IMR-90 (cell line): ENCODE data around the gene IFI35. TPM values are rescaled to one million over a fixed set of nuclear protein-coding genes. Genes with fewer than 3 reads are reported as not detected.

ENCODE experiments used
- ATAC-seq: fragments of 200-7000 bp; cut with Tn5 transposase; 2 replicates; pipeline ENCODE4 v1.9.1; 2020; ENCODE audit warnings: low read depth, mild to moderate bottlenecking, moderate library complexity
- BruUV-seq: library from RNA; stranded (reverse); fragments of 400-500 nt; replicated peaks from 2 replicates; lab custom pipeline; 2021; lab: Mats Ljungman, UMichigan
- CTCF ChIA-PET: fragments of 300-600 bp; formaldehyde crosslinking; extraction: SDS; loops from one replicate; lab custom pipeline; 2021; ENCODE audit warnings: antibody characterized with exemption; lab: Yijun Ruan, JAX
- POLR2A ChIA-PET: fragments of 300-600 bp; sonication (Branson Sonifier 250); formaldehyde crosslinking; loops from one replicate; lab custom pipeline; 2022; ENCODE audit warnings: antibody characterized with exemption; ENCODE audit not compliant: unreplicated experiment; lab: Charles Lee
- DNase-seq: peaks from one replicate; pipeline ENCODE4 v3.0.0; 2013
- H2AFZ ChIP-seq: replicated peaks from 2 replicates; pipeline ENCODE3; 2013; ENCODE audit warnings: low read length, mild to moderate bottlenecking; ENCODE audit not compliant: poor library complexity
- H2AK5ac ChIP-seq: 2 replicates; pipeline ENCODE4 v1.6.1; 2013; ENCODE audit warnings: low read depth, low read length, inconsistent platforms
- H2AK9ac ChIP-seq: replicated peaks from 2 replicates; pipeline ENCODE3; 2013; ENCODE audit warnings: mild to moderate bottlenecking, low read depth, low read length, moderate library complexity; ENCODE audit not compliant: poor library complexity
- H2BK120ac ChIP-seq: 2 replicates; pipeline ENCODE4 v1.6.1; 2013; ENCODE audit warnings: low read depth, low read length, inconsistent platforms
- H2BK15ac ChIP-seq: 3 replicates; pipeline ENCODE4 v1.6.1; 2013; ENCODE audit warnings: low read depth, low read length, inconsistent platforms
- H2BK20ac ChIP-seq: 2 replicates; pipeline ENCODE4 v1.6.1; 2013; ENCODE audit warnings: low read depth, mild to moderate bottlenecking, inconsistent platforms, low read length, moderate library complexity
- H2BK5ac ChIP-seq: 2 replicates; pipeline ENCODE4 v1.6.1; 2013; ENCODE audit warnings: mild to moderate bottlenecking, low read depth, low read length, inconsistent platforms; ENCODE audit not compliant: poor library complexity, severe bottlenecking
- H3K14ac ChIP-seq: replicated peaks from 2 replicates; pipeline ENCODE4 v1.6.1; 2013; ENCODE audit warnings: low read depth, low read length, inconsistent platforms
- H3K18ac ChIP-seq: 2 replicates; pipeline ENCODE4 v1.6.1; 2013; ENCODE audit warnings: low read depth, low read length, control low read depth
- H3K23ac ChIP-seq: 2 replicates; pipeline ENCODE4 v1.6.1; 2013; ENCODE audit warnings: low read depth, low read length, inconsistent platforms
- H3K27ac ChIP-seq: 2 replicates; pipeline ENCODE4 v1.5.1; 2013; ENCODE audit warnings: mild to moderate bottlenecking, control low read depth, low read length; ENCODE audit not compliant: insufficient read depth
- H3K27me3 ChIP-seq: 2 replicates; pipeline ENCODE4 v1.6.1; 2013; ENCODE audit warnings: low read length; ENCODE audit not compliant: control insufficient read depth, insufficient read depth
- H3K36me3 ChIP-seq: 2 replicates; pipeline ENCODE4 v1.6.1; 2013; ENCODE audit warnings: low read length, mixed read lengths; ENCODE audit not compliant: control insufficient read depth, insufficient read depth
- H3K4ac ChIP-seq: 2 replicates; pipeline ENCODE4 v1.6.1; 2013; ENCODE audit warnings: low read depth, low read length, inconsistent platforms
- H3K4me1 ChIP-seq: 2 replicates; pipeline ENCODE4 v1.6.1; 2013; ENCODE audit warnings: low read length, mixed read lengths; ENCODE audit not compliant: control insufficient read depth, insufficient read depth
- H3K4me2 ChIP-seq: 2 replicates; pipeline ENCODE4 v1.6.1; 2013; ENCODE audit warnings: low read depth, mild to moderate bottlenecking, control low read depth, low read length, moderate library complexity
- H3K4me3 ChIP-seq: 2 replicates; pipeline ENCODE4 v1.5.1; 2013; ENCODE audit warnings: low read depth, mild to moderate bottlenecking, control low read depth, low read length, moderate library complexity; ENCODE audit not compliant: insufficient read depth
- H3K56ac ChIP-seq: 2 replicates; pipeline ENCODE4 v1.6.1; 2013; ENCODE audit warnings: low read length, inconsistent platforms; ENCODE audit not compliant: insufficient read depth; ENCODE audit errors: extremely low read depth
- H3K79me1 ChIP-seq, 2 experiments: 2 replicates each; pipeline ENCODE4 v1.6.1; 2013; ENCODE audit warnings: low read length in 2 of 2, inconsistent platforms in 1 of 2, low read depth in 1 of 2
- H3K9ac ChIP-seq: 2 replicates; pipeline ENCODE4 v1.6.1; 2013; ENCODE audit warnings: low read depth, low read length, control low read depth
- H3K9me1 ChIP-seq: 2 replicates; pipeline ENCODE4 v1.6.1; 2013; ENCODE audit warnings: low read length, inconsistent platforms; ENCODE audit not compliant: insufficient read depth
- H3K9me3 ChIP-seq: 2 replicates; pipeline ENCODE4 v1.6.1; 2013; ENCODE audit warnings: low read length; ENCODE audit not compliant: control insufficient read depth, insufficient read depth
- H4K20me1 ChIP-seq: 2 replicates; pipeline ENCODE4 v1.6.1; 2013; ENCODE audit warnings: low read length, inconsistent platforms; ENCODE audit not compliant: insufficient read depth
- H4K5ac ChIP-seq: 2 replicates; pipeline ENCODE4 v1.6.1; 2013; ENCODE audit warnings: mild to moderate bottlenecking, low read depth, low read length, control low read depth
- H4K8ac ChIP-seq, 2 experiments: 2 replicates each; pipeline ENCODE4 v1.6.1; 2013; ENCODE audit warnings: low read depth in 2 of 2, low read length in 2 of 2, control low read depth in 1 of 2, inconsistent platforms in 1 of 2
- H4K91ac ChIP-seq: 2 replicates; pipeline ENCODE4 v1.6.1; 2013; ENCODE audit warnings: low read depth, low read length, inconsistent platforms; ENCODE audit not compliant: insufficient read depth
- BHLHE40 ChIP-seq: fragments of 150-350 bp; IDR thresholded peaks from 2 replicates; pipeline ENCODE4 v1.6.1; 2016; ENCODE audit warnings: mild to moderate bottlenecking, low read depth, low read length
- WGBS, 2 experiments: methylation state at CpG; one replicate each; pipeline versions ENCODE4 v1.1.5 to v1.1.7; 2013; ENCODE audit warnings: missing lambda C conversion rate in 2 of 2; ENCODE audit not compliant: insufficient read length in 1 of 2; ENCODE audit errors: extremely low coverage in 2 of 2; 5-methylcytosine and 5-hydroxymethylcytosine counted together
- dilution Hi-C: fragments of 300-500 bp; cut with HindIII; formaldehyde crosslinking; loops from one replicate; pipeline ENCODE4 v1.14.3; 2018; ENCODE audit warnings: low sequenced_read_pairs; ENCODE audit not compliant: unreplicated experiment
- in situ Hi-C: fragments of 300-500 bp; cut with MboI; formaldehyde crosslinking; loops from 3 replicates; pipeline ENCODE4 v1.14.3; 2019; ENCODE audit warnings: low sequenced_read_pairs, inconsistent platforms, mixed read lengths
- intact Hi-C: fragments of 100-400 bp; cut with micrococcal nuclease; formaldehyde crosslinking; loops from 2 replicates; pipeline ENCODE4 v1.10.0; 2022
- polyA plus RNA-seq, 3 experiments: library from polyadenylated mRNA; depleted of rRNA; stranded (reverse); fragments of >200 nt; gene quantifications; 2 replicates each; pipeline ENCODE4 v1.2.3, GENCODE V29; 2012; ENCODE audit warnings: low replicate concordance in 1 of 3
- total RNA-seq: library from RNA; depleted of rRNA; stranded (reverse); fragments of >200 nt; gene quantifications from 2 replicates; pipeline ENCODE4 v1.2.3, GENCODE V29; 2012

IFI35 gene
- total and polyA plus RNA-seq, 2 of the 4 experiments (the other 2 are of a cell fraction): 15.8 to 17.0 TPM

DNA sequence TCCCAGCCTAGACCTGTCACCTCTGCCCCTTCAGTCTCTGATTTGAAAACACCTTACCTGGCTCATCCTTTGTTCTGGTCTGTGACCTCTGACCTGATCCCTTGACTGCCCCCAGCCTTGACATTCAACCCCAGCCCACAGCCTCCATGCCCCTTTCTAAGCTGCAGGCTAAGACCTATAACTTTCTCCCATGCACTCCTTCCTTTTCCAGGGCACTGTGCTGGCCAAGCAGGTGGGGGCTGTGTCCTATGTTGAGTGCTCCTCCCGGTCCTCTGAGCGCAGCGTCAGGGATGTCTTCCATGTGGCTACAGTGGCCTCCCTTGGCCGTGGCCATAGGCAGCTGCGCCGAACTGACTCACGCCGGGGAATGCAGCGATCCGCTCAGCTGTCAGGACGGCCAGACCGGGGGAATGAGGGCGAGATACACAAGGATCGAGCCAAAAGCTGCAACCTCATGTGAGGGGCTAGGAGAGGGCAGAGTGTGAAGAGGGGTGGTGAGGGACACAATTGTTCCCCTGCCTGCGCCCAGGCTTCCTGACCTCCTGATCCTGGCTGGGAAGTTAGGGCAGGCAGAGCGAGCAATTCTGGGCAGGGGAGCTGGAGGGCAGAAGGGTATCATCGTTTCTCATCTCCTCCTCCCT, 21.8 kb downstream of the IFI35 start:
- Histone ChIP-seq H3K18ac (no peak overlapping the region), H3K79me1 (no peaks in the 10 kb centered on the region), H2BK120ac (no peak overlapping the region), H3K36me3 (no peaks in the 10 kb centered on the region), H2BK20ac (no peak overlapping the region), H3K9ac (no peak overlapping the region), H2AK9ac (no peak overlapping the region), H4K5ac (no peak overlapping the region), H3K4ac (no peak overlapping the region), H2BK15ac (no peak overlapping the region), H2BK5ac (no peak overlapping the region), H4K20me1 (no peaks in the 10 kb centered on the region), H3K4me3 (no peak overlapping the region), H2AK5ac (no peak overlapping the region), H3K27me3 (peaks cover 4% of the 10 kb centered on the region; the same call in 1 of the 2 replicates), H3K4me1 (peaks cover 4% of the 10 kb centered on the region; the same call in 1 of the 2 replicates), H3K23ac (no peak overlapping the region), H4K8ac (no peak overlapping the region), H4K91ac (no peak overlapping the region), H3K14ac (no peak overlapping the region), H2AFZ (no peak overlapping the region), H3K9me1 (no peaks in the 10 kb centered on the region; the same call in 1 of the 2 replicates), H3K27ac (no peak overlapping the region), H3K56ac (no peak overlapping the region), H3K9me3 (no peaks in the 10 kb centered on the region), H3K4me2 (no peak overlapping the region)
- ChIA-PET CTCF (interaction anchor here (0.6 kb wide), 1 partner anchor 44 kb away, joined by 3 read pairs; no protein-coding TSS in a partner anchor), POLR2A (no interaction called here)
- intact Hi-C loops: no loop called here
- no peak for TF ChIP-seq BHLHE40
- dilution Hi-C loops: no loop called here
- ATAC-seq (no peak), DNase-seq (no peak)
- in situ Hi-C loops: loop anchor here (5.0 kb wide), 1 partner anchor 144 kb away; the partner anchor contains the start of gene NBR1
- WGBS, 2 experiments: 70% methylated on average over 13 of the region's 17 CpGs; no CpG with 5 or more reads in 1 of the 2 experiments
- no TSS peak for BruUV-seq
